Measurements from ENCODE around the gene RBMS3. TPM values are rescaled to one million over a fixed set of nuclear protein-coding genes. Genes with fewer than 3 reads are reported as not detected.

The RBMS3 gene
- total RNA-seq, 1 experiment from 2014 or later = 1.3 TPM

DNA sequence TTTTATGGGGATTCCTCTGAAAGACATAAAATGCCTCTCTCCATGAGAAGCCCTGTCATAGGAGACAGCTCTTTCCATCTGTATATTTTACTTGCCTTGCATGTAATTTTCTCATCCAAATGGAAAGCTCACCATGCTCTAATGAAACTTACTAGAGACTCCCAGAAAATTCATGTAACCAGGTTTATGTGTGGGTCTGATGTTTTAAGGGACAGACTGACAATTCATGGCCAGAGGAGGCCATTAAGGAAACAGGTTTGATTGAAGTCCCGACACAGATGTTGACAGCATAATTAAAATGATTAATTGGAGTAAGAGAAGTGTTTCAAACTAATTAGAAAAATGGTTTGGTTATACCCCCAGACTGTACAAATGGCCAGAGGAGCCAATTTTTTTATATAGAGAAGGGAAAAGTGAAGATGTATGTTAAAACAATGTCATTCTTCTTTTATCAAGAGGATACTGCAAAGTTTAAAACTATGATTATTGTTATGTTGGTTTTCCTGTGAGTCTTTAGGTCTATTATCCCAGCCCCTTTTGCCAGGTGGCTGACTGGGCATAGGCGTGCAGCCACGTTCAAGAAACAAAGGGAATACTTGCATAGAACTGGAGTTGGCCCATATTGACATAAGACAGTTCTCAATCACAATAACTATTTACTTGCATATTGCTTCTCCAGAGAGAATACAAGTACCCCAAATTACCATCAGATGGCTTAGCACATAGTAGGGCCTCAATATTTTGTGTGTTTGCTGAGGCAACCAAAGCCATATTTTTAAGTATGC is 64.8 kb downstream of the RBMS3 start:
- Mint-ChIP-seq H3K27me3 (ENCODE audit: unreplicated experiment) (no peaks in the 10 kb centered on the region), H3K36me3 (ENCODE audit: insufficient read depth, unreplicated experiment) (no peaks in the 10 kb centered on the region), H3K27ac (ENCODE audit: unreplicated experiment) (no peak overlapping the region), H3K4me1 (ENCODE audit: low read depth, unreplicated experiment) (no peaks in the 10 kb centered on the region), H3K9me3 (ENCODE audit: low read depth, unreplicated experiment) (no peaks in the 10 kb centered on the region), H3K4me3 (ENCODE audit: low read depth, unreplicated experiment) (no peak overlapping the region)
- intact Hi-C loops (cut with micrococcal nuclease; ENCODE audit: unreplicated experiment) = no loop called here
- CTCF ChIA-PET = no interaction called here
- BruUV-seq (replicated peaks) = no TSS peak
- TF ChIP-seq, protein P1, sequence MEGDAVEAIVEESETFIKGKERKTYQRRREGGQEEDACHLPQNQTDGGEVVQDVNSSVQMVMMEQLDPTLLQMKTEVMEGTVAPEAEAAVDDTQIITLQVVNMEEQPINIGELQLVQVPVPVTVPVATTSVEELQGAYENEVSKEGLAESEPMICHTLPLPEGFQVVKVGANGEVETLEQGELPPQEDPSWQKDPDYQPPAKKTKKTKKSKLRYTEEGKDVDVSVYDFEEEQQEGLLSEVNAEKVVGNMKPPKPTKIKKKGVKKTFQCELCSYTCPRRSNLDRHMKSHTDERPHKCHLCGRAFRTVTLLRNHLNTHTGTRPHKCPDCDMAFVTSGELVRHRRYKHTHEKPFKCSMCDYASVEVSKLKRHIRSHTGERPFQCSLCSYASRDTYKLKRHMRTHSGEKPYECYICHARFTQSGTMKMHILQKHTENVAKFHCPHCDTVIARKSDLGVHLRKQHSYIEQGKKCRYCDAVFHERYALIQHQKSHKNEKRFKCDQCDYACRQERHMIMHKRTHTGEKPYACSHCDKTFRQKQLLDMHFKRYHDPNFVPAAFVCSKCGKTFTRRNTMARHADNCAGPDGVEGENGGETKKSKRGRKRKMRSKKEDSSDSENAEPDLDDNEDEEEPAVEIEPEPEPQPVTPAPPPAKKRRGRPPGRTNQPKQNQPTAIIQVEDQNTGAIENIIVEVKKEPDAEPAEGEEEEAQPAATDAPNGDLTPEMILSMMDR (IDR thresholded peaks at IDR 0.05; ENCODE audit: unreplicated experiment) = no peak
- no peak for DNase-seq

DNA sequence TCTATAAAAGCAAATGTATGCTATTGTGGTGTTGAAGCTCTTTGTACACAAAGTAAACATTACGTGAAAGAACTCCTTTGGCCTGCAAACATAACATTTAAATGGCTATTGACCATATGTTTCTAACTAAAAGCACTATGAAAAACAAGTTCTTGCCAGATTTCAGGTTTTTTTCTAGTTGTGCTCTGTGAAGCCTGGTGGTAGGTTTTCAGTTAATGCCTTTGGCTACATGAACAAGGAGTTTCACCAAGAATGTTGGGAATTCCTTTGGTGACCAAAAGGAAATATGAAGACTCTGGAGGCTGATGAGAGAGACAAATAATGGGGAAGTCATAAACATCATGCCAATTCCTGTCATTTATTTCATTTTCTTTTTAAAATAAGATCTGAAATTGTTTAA is 66.0 kb downstream of the RBMS3 start:
- H3K4me1 Mint-ChIP-seq (ENCODE audit: low read depth, unreplicated experiment) = no peaks in the 10 kb centered on the region
- no peak overlapping the region for H3K4me3 Mint-ChIP-seq (ENCODE audit: low read depth, unreplicated experiment)
- BruUV-seq (replicated peaks) = no TSS peak
- intact Hi-C loops (cut with micrococcal nuclease; ENCODE audit: unreplicated experiment) = no loop called here
- TF ChIP-seq, protein P1 (IDR thresholded peaks at IDR 0.05; ENCODE audit: unreplicated experiment) = no peak
- no peaks in the 10 kb centered on the region for H3K9me3 Mint-ChIP-seq (ENCODE audit: low read depth, unreplicated experiment)
- no peak overlapping the region for H3K27ac Mint-ChIP-seq (ENCODE audit: unreplicated experiment)
- CTCF ChIA-PET = no interaction called here
- H3K36me3 Mint-ChIP-seq (ENCODE audit: insufficient read depth, unreplicated experiment) = no peaks in the 10 kb centered on the region
- no peaks in the 10 kb centered on the region for H3K27me3 Mint-ChIP-seq (ENCODE audit: unreplicated experiment)
- DNase-seq = no peak

- no peak overlapping the region for H3K4me3 Mint-ChIP-seq (ENCODE audit: low read depth, unreplicated experiment)
- no peak for DNase-seq
- H3K27ac Mint-ChIP-seq (ENCODE audit: unreplicated experiment) = no peak overlapping the region
- BruUV-seq (replicated peaks) = no TSS peak
- no peaks in the 10 kb centered on the region for H3K9me3 Mint-ChIP-seq (ENCODE audit: low read depth, unreplicated experiment)
- CTCF ChIA-PET = no interaction called here
- intact Hi-C loops (cut with micrococcal nuclease; ENCODE audit: unreplicated experiment) = no loop called here
- no peaks in the 10 kb centered on the region for H3K36me3 Mint-ChIP-seq (ENCODE audit: insufficient read depth, unreplicated experiment)
- no peaks in the 10 kb centered on the region for H3K4me1 Mint-ChIP-seq (ENCODE audit: low read depth, unreplicated experiment)
- TF ChIP-seq, protein P1 (IDR thresholded peaks at IDR 0.05; ENCODE audit: unreplicated experiment) = no peak
- no peaks in the 10 kb centered on the region for H3K27me3 Mint-ChIP-seq (ENCODE audit: unreplicated experiment)
Measured at GRCh38 chr3:29347412-29347811, 66.5 kb downstream of the RBMS3 start.

DNA sequence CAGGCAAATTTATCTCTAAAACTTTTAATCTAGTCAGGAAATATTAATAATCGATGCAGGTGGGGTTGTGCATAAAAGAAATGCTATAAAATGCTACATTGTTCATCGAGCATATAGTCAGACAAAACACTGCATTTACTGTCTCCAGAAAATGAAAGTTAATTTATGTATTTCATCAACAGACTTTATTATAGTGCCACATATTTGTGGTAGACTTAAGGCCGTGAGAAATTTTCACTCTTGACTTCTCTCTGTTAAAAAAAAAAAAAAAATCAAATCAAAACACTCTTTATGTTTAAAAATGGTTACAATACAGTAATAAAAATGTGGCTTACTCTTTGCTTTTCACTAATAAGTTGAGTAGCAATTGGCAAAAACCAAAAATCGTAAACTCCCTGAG is 67.4 kb downstream of the RBMS3 start:
- DNase-seq = no peak
- intact Hi-C loops (cut with micrococcal nuclease; ENCODE audit: unreplicated experiment) = no loop called here
- Mint-ChIP-seq H3K4me1 (ENCODE audit: low read depth, unreplicated experiment) (no peaks in the 10 kb centered on the region), H3K27ac (ENCODE audit: unreplicated experiment) (no peak overlapping the region), H3K4me3 (ENCODE audit: low read depth, unreplicated experiment) (no peak overlapping the region), H3K36me3 (ENCODE audit: insufficient read depth, unreplicated experiment) (no peaks in the 10 kb centered on the region), H3K9me3 (ENCODE audit: low read depth, unreplicated experiment) (no peaks in the 10 kb centered on the region), H3K27me3 (ENCODE audit: unreplicated experiment) (no peaks in the 10 kb centered on the region)
- CTCF ChIA-PET = interaction anchor here (0.7 kb wide), 1 partner anchor 80 kb away, joined by 3 read pairs; no protein-coding TSS in a partner anchor
- TF ChIP-seq, protein P1 (IDR thresholded peaks at IDR 0.05; ENCODE audit: unreplicated experiment) = no peak
- BruUV-seq (replicated peaks) = no TSS peak
